ENCODE results near the gene HEXIM1.

DNA sequence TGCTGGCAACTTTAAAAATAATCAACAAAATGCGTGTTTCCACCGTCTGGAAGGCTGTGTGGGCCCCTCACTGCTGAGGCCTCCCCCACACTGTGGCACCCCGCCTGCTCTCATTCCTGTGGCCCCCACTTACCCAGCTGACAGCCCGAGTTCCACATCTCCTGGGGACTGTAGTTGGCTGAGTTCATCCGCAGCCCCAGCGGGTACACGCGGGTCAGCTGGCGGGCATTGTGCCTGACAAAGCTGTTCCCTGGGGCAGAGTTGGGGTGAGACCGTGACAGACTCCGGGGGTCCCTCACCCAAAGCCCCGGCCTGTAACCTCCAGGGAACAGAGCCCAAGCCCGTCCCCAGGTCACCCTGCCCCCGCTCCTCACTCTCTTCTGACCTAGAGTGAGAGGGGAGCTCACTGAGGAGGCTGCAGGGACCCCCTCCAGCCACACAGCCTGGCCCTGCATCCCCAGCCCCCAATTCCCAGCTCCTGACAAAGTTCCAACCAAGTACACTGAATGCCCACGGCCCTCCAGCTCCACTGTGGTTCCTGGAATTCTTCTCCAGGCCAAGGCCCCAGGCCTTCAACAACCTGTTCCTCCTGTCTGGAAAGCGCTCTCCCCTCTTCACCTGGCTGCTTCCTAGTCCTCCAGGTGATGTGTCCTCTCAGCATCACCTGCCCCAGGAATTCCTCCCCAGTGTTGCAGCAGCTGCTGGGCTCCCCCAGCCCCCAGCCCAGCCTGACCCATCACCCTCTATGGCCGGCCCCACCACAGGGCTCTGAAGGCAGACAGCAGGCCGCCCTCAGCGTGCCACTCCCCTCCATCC lies 34.0 kb upstream of the HEXIM1 start:
- TF ChIP-seq CTCF (IDR thresholded peaks at IDR 0.05) = no peak
- TF ChIP-seq POLR2AphosphoS5 (IDR thresholded peaks at IDR 0.05) = no peak

All from gastroesophageal sphincter (tissue), 3 donors.